ENCODE data around the gene ZNF561.

Gene ZNF561

DNA sequence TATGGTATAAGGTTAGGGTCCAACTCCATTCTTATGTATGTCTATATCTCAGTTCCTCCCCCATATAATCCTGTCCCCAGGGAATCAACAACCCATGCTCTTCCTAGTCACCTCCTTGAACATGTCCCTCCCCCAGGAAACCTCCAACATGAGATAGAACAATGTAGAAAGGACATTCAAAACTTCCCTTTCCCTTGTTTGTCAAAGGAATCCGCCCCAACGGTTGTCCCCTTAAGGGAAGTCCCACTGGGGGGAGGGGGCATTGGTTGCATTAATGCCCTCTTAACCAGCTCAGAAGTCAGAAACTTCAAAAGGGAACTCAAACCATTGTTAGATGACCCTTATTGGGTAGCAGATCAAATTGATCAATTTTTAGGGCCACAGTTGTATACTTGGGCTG is 6.8 kb upstream of the ZNF561 start:
- no peaks in the 10 kb centered on the region for H3K4me1 ChIP-seq (ENCODE audit: control insufficient read depth in 1 of 2, insufficient read depth in 1 of 2, low read depth in 1 of 2, low read length in 1 of 2)
- peaks cover 9% of the 10 kb centered on the region for H3K36me3 ChIP-seq
- H3K27ac ChIP-seq, result no peak overlapping the region
- TF ChIP-seq, protein P1, sequence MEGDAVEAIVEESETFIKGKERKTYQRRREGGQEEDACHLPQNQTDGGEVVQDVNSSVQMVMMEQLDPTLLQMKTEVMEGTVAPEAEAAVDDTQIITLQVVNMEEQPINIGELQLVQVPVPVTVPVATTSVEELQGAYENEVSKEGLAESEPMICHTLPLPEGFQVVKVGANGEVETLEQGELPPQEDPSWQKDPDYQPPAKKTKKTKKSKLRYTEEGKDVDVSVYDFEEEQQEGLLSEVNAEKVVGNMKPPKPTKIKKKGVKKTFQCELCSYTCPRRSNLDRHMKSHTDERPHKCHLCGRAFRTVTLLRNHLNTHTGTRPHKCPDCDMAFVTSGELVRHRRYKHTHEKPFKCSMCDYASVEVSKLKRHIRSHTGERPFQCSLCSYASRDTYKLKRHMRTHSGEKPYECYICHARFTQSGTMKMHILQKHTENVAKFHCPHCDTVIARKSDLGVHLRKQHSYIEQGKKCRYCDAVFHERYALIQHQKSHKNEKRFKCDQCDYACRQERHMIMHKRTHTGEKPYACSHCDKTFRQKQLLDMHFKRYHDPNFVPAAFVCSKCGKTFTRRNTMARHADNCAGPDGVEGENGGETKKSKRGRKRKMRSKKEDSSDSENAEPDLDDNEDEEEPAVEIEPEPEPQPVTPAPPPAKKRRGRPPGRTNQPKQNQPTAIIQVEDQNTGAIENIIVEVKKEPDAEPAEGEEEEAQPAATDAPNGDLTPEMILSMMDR (IDR thresholded peaks at IDR 0.05), result no peak
- H3K4me3 ChIP-seq (ENCODE audit: low read depth in 1 of 2, low read length in 1 of 2), result no peak overlapping the region
- H3K9me3 ChIP-seq, result no peaks in the 10 kb centered on the region
- no peaks in the 10 kb centered on the region for H3K27me3 ChIP-seq

DNA sequence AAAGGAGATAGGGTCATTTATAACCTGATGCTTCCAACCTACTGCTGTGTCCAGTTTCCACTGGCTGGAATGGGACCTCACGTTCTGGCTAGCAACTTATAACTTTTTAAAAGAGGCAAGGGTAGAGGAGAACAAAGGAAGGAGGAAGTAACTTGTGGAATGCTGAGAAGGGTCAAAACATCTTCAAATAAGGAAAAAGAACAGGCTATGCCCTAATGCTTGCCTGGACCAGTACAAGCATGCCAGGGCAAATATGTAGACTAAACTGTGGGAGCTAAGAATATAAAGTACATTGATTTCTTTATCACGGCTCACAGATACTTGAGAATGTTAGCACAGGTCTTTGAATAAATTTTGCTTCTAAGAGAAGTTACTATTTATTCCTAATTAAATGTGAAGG is 1.5 kb upstream of the ZNF561 start:
- H3K4me3 ChIP-seq (ENCODE audit: low read depth in 1 of 2, low read length in 1 of 2), result no peak overlapping the region
- H3K27ac ChIP-seq, result peak overlapping the region; percentile 39
- H3K27me3 ChIP-seq, result no peaks in the 10 kb centered on the region
- TF ChIP-seq, protein P1 (IDR thresholded peaks at IDR 0.05), result no peak
- peaks cover 16 to 17% of the 10 kb centered on the region in 2 experiments for H3K4me1 ChIP-seq (ENCODE audit: control insufficient read depth in 1 of 2, insufficient read depth in 1 of 2, low read depth in 1 of 2, low read length in 1 of 2)
- no peaks in the 10 kb centered on the region for H3K9me3 ChIP-seq
- H3K36me3 ChIP-seq, result peaks cover 19% of the 10 kb centered on the region

DNA sequence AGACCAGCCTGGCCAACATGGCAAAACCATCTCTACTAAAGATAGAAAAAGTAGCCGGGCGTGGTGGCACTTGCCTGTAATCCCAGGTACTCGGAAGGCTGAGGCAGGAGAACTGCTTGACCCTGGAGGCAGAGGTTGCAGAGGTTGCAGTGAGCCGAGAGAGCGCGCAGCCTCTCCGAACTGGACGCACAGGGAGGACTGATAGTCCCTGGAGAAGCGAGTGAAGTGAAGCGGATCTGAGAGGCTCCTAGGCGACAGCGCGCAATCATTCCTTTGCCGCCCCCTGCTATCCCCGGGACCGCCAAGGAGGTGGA is 233 bp downstream of the ZNF561 start:
- TF ChIP-seq, protein P1 (IDR thresholded peaks at IDR 0.05), result no peak
- H3K27me3 ChIP-seq, result no peaks in the 10 kb centered on the region
- peak overlapping the region; percentile 91 for H3K27ac ChIP-seq
- peak overlapping the region; percentile 84 to 96 for H3K4me3 ChIP-seq (ENCODE audit: low read depth in 1 of 2, low read length in 1 of 2)
- peaks cover 16 to 17% of the 10 kb centered on the region in 2 experiments for H3K4me1 ChIP-seq (ENCODE audit: control insufficient read depth in 1 of 2, insufficient read depth in 1 of 2, low read depth in 1 of 2, low read length in 1 of 2)
- H3K9me3 ChIP-seq, result no peaks in the 10 kb centered on the region
- peaks cover 37% of the 10 kb centered on the region for H3K36me3 ChIP-seq

DNA sequence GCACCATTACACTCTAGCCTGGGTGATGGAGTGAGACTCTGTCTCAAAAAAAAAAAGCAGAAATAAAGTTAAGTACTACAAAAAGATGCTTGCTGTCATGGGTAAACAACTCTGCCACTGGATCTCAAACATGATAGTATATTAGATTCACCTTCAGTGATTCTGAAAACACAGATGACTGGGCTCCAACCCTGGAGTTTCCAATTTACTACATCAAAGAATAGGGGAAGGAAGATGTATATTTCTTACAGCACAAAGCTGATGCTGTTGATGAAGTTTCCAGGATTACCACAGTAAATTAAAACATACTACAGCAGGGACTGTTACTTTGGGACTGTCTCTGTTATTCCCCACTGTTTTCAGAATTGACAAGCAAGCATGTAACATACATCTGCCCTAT is 5.2 kb downstream of the ZNF561 start:
- Histone ChIP-seq H3K4me3 (ENCODE audit: low read depth in 1 of 2, low read length in 1 of 2) (no peak overlapping the region), H3K27ac (no peak overlapping the region), H3K36me3 (peaks cover 85% of the 10 kb centered on the region), H3K4me1 (ENCODE audit: control insufficient read depth in 1 of 2, insufficient read depth in 1 of 2, low read depth in 1 of 2, low read length in 1 of 2) (peaks cover 9 to 10% of the 10 kb centered on the region in 2 experiments), H3K9me3 (peaks cover 17% of the 10 kb centered on the region), H3K27me3 (no peaks in the 10 kb centered on the region)
- TF ChIP-seq, protein P1 (IDR thresholded peaks at IDR 0.05), result no peak

DNA sequence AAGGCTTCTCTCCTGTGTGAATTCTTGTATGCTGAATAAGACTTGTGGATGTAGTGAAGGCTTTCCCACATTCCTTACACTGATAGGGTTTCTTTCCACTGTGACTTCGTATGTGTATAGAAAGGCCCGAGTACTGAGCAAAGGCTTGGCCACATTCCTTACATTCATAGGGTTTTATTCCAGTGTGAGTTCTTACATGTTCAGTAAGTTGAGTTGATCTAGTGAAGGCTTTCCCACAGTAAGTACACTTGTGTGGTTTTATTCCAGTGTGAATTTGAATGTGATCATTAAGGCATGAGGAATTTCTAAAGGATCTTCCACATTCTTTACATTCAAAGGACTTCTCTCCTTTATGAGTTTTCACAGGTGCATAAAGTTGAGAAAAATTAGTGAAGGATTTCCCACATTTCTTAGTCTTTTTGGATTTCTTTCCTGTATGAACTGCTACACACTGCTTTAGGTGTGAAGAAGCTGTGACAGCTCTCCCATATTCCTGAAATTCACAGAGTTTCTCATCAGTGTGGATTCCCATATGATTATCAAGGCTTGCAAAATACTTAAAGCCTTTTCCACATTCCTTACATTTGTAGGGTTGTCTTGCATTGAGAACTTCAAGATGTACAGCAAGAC is 10.4 kb downstream of the ZNF561 start:
- peaks cover 45% of the 10 kb centered on the region for H3K9me3 ChIP-seq
- H3K27me3 ChIP-seq, result no peaks in the 10 kb centered on the region
- no peak overlapping the region for H3K4me3 ChIP-seq (ENCODE audit: low read depth in 1 of 2, low read length in 1 of 2)

More for the DNA sequence above, 10.4 kb downstream of the ZNF561 start:
- H3K4me1 ChIP-seq (ENCODE audit: control insufficient read depth in 1 of 2, insufficient read depth in 1 of 2, low read depth in 1 of 2, low read length in 1 of 2), result no peaks in the 10 kb centered on the region
- TF ChIP-seq, protein P1 (IDR thresholded peaks at IDR 0.05), result no peak
- H3K27ac ChIP-seq, result no peak overlapping the region
- H3K36me3 ChIP-seq, result peaks cover 54% of the 10 kb centered on the region
